IPS-18c (cell line): ENCODE measurements around the gene RPP40.
"Not testable (repeated sequence)": the region's sequence is repeated elsewhere in the genome, so short reads cannot be mapped to it uniquely, and the experiment has no call there.

Source experiments
- H3K4me3 ChIP-seq: 2 replicates; pipeline ENCODE4 v1.7.0; 2013; ENCODE audit warnings: low read depth, mild to moderate bottlenecking, low read length, moderate library complexity; ENCODE audit not compliant: insufficient read depth
- H3K9me3 ChIP-seq: one replicate; pipeline ENCODE4 v1.6.1; 2013; ENCODE audit warnings: mild to moderate bottlenecking, low read length, moderate library complexity; ENCODE audit not compliant: control insufficient read depth, insufficient read depth

Gene RPP40

GRCh38 chr6:5028301-5028700, 24.5 kb upstream of the RPP40 start:
- Histone ChIP-seq H3K9me3 (no peaks in the 10 kb centered on the region), H3K4me3 (no peak overlapping the region)

DNA sequence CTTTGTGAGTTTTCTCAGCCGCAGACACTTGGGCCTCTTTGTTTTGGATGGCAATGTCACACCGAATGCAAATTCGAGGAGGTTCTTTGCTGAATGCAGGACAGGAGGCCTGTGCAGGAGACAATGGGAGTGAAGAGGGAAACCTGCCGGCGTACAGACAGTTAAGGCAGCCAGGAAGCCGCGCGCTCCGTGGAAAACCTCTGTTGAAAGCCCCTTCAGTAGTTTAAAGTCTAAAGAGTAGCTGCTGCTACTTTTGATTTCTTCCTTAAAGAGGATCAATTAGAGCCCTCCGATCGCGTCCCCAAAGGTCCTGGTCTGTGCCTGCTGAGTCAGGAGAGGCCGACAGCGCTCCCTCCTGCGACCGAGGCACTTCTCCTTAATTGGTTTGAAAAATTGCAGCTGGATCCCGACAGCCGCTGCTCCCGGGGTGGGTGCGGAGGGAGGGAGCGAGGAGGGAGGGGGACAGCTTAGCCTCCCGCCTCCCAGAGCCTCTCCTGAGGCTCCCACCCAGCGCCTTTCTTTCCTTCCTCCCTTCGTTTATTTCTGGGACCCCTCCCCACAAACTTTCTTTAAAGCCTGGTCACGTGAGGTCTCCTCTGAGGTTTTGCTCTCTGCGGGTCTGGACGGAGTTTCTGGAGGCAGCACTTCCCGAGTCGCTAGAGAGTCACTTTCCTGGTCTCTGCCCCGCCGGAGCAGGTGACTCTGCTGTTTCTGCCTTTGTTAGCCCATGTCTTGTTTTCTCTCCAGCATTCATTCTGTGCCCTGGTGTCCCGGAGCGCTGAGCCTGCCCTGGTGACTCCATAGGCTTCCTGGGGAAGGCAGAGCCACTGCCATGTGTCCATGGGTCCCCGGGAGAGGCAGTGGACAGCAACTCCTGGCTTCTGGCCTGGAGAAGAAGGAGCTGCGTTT, 22.3 kb upstream of the RPP40 start:
- Histone ChIP-seq H3K4me3 (peak overlapping the region; percentile 62), H3K9me3 (no peaks in the 10 kb centered on the region)

DNA sequence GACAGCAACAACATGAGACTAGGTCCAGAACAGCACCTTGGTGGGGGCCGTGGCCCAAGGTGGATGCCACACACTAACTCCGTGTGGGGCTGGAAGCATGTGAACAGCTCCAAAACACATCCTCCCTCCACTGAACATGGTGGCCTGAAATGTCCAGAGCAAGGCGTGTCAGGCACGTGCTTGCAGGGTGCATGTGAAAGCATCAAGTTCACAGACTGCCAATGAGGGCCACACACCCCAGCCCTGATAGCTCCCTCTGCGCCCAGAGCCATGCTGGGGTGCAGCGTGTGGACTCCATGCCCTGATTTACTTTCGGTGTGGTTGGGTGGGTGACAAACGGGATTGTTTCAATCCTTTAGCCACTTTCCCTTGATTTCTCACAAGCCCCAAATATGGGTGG, 20.1 kb upstream of the RPP40 start:
- H3K4me3 ChIP-seq: no peak overlapping the region
- no peaks in the 10 kb centered on the region for H3K9me3 ChIP-seq

GRCh38 chr6:5020142-5020541, 16.3 kb upstream of the RPP40 start:
- no peaks in the 10 kb centered on the region for H3K9me3 ChIP-seq
- no peak overlapping the region for H3K4me3 ChIP-seq

GRCh38 chr6:5014072-5014561, 10.3 kb upstream of the RPP40 start:
- H3K9me3 ChIP-seq: no peaks in the 10 kb centered on the region
- no peak overlapping the region for H3K4me3 ChIP-seq

DNA sequence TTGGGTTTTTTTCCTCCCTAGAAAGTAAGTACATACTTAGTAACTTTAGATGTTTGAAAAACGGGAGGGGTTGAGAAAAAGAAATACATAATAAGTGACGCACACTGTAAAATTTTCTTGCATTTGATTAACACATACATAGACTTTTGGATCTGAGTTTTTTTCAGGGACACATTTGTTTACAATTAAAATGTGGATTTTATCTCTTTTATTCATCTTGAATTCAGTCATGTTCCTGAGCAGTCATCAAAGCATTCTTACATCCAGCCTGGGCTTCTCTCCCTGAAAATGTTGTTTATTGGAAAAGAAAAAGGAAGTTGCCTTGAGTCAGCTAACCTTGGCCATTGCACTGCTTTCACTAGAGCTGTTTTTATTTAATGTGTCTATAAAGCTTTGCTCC, 8.7 kb upstream of the RPP40 start:
- H3K4me3 ChIP-seq: no peak overlapping the region
- no peaks in the 10 kb centered on the region for H3K9me3 ChIP-seq

GRCh38 chr6:5011346-5011745, 7.5 kb upstream of the RPP40 start:
- H3K9me3 ChIP-seq: no peaks in the 10 kb centered on the region

DNA sequence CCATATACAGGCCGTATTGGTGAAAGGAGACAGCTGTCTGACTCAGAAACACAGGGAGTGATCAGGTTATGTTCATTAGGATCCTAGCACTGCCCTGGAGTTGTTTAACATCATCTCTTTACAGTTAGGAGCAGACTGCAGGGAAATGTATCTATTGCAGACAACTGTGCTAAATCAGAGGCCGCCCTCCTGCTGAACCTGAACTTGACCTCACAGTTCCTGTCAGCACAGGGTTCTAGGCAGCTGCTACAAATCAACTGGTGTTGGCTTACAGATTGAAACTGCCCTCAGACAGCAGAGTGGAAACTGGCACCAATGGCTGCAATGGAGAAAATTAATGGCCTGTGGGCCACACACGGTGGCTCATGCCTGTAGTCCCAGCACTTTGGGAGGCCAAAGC, 3.7 kb upstream of the RPP40 start:
- Histone ChIP-seq H3K9me3 (no peaks in the 10 kb centered on the region), H3K4me3 (no peak overlapping the region)

More at GRCh38 chr6:5011346-5011745, 7.5 kb upstream of the RPP40 start:
- no peak overlapping the region for H3K4me3 ChIP-seq

- H3K4me3 ChIP-seq: no peak overlapping the region
Measured at GRCh38 chr6:5006222-5006621, 2.4 kb upstream of the RPP40 start.

GRCh38 chr6:5005038-5005433, 1.2 kb upstream of the RPP40 start:
- H3K4me3 ChIP-seq, H3K9me3 ChIP-seq: not testable (repeated sequence)

More at GRCh38 chr6:5006222-5006621, 2.4 kb upstream of the RPP40 start:
- no peaks in the 10 kb centered on the region for H3K9me3 ChIP-seq

DNA sequence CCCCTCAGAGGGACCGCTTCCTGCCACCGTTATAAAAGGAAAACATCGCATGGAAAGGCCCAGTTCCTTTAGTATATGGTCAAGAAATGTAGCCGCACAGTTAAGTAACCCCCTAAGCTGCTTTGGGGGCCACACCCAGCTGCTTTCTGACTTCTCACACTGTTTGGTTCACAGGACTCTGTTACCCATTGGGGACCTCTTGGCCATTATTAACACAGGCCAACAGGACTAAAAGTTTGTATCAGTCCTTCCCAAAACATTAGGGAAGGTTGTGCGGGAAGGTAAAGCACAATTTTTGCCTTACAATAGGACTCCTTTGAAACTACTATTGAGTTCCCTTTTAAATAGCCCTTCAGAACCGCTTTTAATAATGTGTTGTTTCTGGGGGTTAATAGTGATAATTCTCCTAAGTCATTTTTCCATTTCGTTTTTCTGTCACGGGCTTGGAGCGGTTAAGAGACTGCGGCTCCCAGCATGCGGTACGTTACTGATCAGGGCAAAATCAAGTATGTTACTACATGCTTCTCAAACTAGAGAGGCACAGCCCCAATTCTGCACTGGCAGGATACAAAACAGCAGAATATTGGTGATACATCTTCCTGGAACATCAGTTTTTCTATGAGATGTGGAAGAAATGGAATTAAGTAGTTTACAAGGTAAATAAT, 668 bp upstream of the RPP40 start:
- Histone ChIP-seq H3K4me3 (peak overlapping the region; percentile 96), H3K9me3 (no peaks in the 10 kb centered on the region)

DNA sequence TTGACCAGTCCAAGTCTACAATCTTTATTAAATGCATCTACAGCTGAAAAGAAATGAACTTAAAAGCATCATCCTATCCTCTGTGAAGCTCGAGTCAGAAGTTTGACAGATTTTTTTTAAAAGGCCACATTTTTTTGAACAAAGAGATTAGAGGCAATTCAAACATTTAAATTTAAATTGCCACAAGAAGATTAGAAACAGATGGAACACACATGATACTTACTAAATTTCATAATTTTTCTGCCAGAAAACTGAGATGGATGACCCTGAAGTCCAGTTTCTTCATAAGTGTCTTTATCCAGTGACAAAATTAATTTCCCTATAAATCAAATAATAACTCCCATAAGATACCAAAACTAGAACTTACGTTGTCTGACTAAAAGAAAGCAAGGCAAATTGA, 4.3 kb downstream of the RPP40 start:
- H3K9me3 ChIP-seq: no peaks in the 10 kb centered on the region
- H3K4me3 ChIP-seq: no peak overlapping the region

DNA sequence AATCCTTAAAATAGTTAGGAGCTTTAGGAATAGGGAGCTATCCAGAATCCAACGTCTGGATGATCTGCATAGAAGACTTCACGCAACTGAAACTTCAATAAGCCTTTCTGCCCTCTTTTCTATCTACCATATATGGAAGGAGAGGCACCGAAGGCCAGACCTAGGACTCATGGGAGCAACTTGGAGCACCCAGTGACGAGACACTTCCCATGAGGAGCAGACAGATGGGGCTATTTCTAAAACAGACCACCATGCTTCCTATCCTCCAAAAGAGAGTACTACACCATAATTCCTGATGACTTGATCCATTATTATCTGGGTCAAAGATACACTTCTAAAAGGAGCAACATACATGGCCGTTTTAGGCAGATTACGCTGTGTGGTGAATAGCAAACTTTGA, 6.0 kb downstream of the RPP40 start:
- H3K4me3 ChIP-seq: no peak overlapping the region
- no peaks in the 10 kb centered on the region for H3K9me3 ChIP-seq

- H3K9me3 ChIP-seq: peaks cover 2% of the 10 kb centered on the region
- no peak overlapping the region for H3K4me3 ChIP-seq
Measured at GRCh38 chr6:4994741-4995140, 9.1 kb downstream of the RPP40 start.

GRCh38 chr6:4987432-4987831, 16.4 kb downstream of the RPP40 start:
- Histone ChIP-seq H3K4me3 (no peak overlapping the region), H3K9me3 (peaks cover 2% of the 10 kb centered on the region)

DNA sequence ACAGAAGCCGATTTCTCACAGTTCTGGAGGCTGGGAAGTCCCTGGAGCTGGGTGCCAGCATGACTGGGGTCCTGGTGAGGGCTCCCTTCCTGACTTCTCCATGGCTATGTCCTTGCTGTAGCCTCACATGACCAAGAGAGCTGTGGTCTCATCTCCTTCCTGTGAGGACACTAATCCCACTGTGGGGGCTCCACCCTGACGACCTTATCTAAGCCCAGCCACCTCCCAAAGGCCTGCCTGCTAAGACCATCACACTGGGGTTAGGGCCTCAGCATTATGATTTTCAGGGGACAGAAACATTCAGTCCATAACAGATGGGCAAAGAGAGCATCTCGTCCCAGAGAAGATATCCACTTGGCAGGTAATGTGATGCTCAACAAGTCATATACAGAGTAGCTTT, 16.8 kb downstream of the RPP40 start:
- Histone ChIP-seq H3K4me3 (no peak overlapping the region), H3K9me3 (peaks cover 2% of the 10 kb centered on the region)

GRCh38 chr6:4983322-4983721, 20.5 kb downstream of the RPP40 start:
- H3K9me3 ChIP-seq: no peaks in the 10 kb centered on the region
- no peak overlapping the region for H3K4me3 ChIP-seq

- Histone ChIP-seq H3K9me3 (no peaks in the 10 kb centered on the region), H3K4me3 (no peak overlapping the region)
Measured at GRCh38 chr6:4981761-4982160, 22.1 kb downstream of the RPP40 start.
